Small intestine (tissue), 7 donors: Measurements from ENCODE around the gene RNF11. TPM values are rescaled to one million over a fixed set of nuclear protein-coding genes. Genes with fewer than 3 reads are reported as not detected.
A peak's percentile ranks its signal among the peaks of the same experiment; 100 is the strongest.

ENCODE experiments used
- DNase-seq, 2 donors: peaks; one replicate each; pipeline versions ENCODE4 v3.0.0 to v3.0.0-alpha.2; 2013
- FAIRE-seq: peaks from 2 replicates; lab custom pipeline; 2012; peaks lifted over from hg19 to GRCh38; lab: Jason Lieb, UNC
- H3K27ac ChIP-seq, 3 donors: one replicate each; pipeline ENCODE4 v1.5.1; 2013; ENCODE audit warnings: low read length in 2 of 3, mild to moderate bottlenecking in 2 of 3, control low read depth in 1 of 3, inconsistent platforms in 1 of 3, low read depth in 1 of 3, moderate library complexity in 1 of 3
- H3K27me3 ChIP-seq, 3 donors: one replicate each; pipeline ENCODE4 v1.6.1; 2013; ENCODE audit warnings: low read length in 3 of 3, inconsistent platforms in 1 of 3; ENCODE audit not compliant: control insufficient read depth in 3 of 3, insufficient read depth in 3 of 3
- H3K36me3 ChIP-seq, 3 donors: one replicate each; pipeline ENCODE4 v1.6.1; 2013; ENCODE audit warnings: low read length in 3 of 3, inconsistent platforms in 1 of 3, low read depth in 1 of 3, mild to moderate bottlenecking in 1 of 3, moderate library complexity in 1 of 3; ENCODE audit not compliant: control insufficient read depth in 3 of 3, insufficient read depth in 2 of 3
- H3K4me1 ChIP-seq, 3 donors: one replicate each; pipeline ENCODE4 v1.6.1; 2013; ENCODE audit warnings: low read length in 2 of 3, inconsistent platforms in 1 of 3, low read depth in 1 of 3, mild to moderate bottlenecking in 1 of 3, moderate library complexity in 1 of 3; ENCODE audit not compliant: control insufficient read depth in 3 of 3, insufficient read depth in 2 of 3
- H3K4me3 ChIP-seq, 3 donors: one replicate each; pipeline ENCODE4 v1.5.1; 2013; ENCODE audit warnings: low read length in 3 of 3, control low read depth in 1 of 3, inconsistent platforms in 1 of 3, low read depth in 1 of 3, mild to moderate bottlenecking in 1 of 3, moderate library complexity in 1 of 3
- H3K9me3 ChIP-seq, 2 donors: one replicate each; pipeline ENCODE4 v1.6.1; 2013; ENCODE audit warnings: low read depth in 1 of 2, low read length in 1 of 2; ENCODE audit not compliant: control insufficient read depth in 2 of 2, insufficient read depth in 1 of 2
- WGBS, 3 donors: extraction: QIAGEN DNeasy Blood & Tissue Kit; methylation state at CpG; one replicate each; pipeline ENCODE4 v1.1.7; 2013; 5-methylcytosine and 5-hydroxymethylcytosine counted together
- polyA plus RNA-seq, 4 donors: library from polyadenylated mRNA; stranded (reverse) in 3 of 4; unstranded in 1 of 4; fragments of 200-250 nt in 3 of 4; fragments of 120-200 nt in 1 of 4; gene quantifications; one replicate each; pipeline versions ENCODE4 v1.2.1 to v1.2.3, GENCODE V29; 2013
- donor health status: healthy with polysubstance abuse.
- donor health status: control.
- donor health status: control.
- donor health status: Bipolar disorder and iron deficiency.
- donor health status: healthy.

Gene RNF11
- polyA plus RNA-seq, 4 donors = 41.9 to 88.6 (median 76.7) TPM

GRCh38 chr1:51203874-51204245 lies 32.2 kb upstream of the RNF11 start:
- no peak for DNase-seq
- 92 to 98% (median 96%) methylated on average over 6 of the region's 6 CpGs for WGBS, 3 donors
- H3K9me3 ChIP-seq = no peaks in the 10 kb centered on the region
- no peak overlapping the region for H3K4me3 ChIP-seq
- no peak for FAIRE-seq
- H3K36me3 ChIP-seq = no peaks in the 10 kb centered on the region
- H3K27me3 ChIP-seq = no peaks in the 10 kb centered on the region
- H3K4me1 ChIP-seq = no peaks in the 10 kb centered on the region
- no peak overlapping the region for H3K27ac ChIP-seq

DNA sequence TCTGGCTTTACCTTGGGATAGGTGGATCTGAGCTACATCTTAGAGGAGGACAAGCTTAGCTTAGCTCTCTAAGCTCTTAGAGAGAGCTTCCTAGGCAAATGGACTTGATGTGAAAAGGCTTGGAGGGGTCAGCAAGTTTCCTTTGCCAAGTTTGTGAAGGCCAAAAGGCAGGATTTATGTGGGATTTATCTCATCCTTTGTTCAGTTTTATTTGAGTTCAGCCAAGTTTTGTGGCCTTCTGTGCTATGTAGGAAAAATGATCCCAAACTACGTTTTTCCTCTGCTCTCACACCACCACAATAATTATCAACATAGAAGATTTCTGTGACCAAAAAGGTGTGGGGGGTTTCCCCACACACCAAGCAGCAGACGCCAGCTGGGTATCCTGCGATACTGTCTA lies 26.0 kb upstream of the RNF11 start:
- no peak for FAIRE-seq
- 68 to 78% (median 72%) methylated on average over 3 of the region's 3 CpGs for WGBS, 3 donors

DNA sequence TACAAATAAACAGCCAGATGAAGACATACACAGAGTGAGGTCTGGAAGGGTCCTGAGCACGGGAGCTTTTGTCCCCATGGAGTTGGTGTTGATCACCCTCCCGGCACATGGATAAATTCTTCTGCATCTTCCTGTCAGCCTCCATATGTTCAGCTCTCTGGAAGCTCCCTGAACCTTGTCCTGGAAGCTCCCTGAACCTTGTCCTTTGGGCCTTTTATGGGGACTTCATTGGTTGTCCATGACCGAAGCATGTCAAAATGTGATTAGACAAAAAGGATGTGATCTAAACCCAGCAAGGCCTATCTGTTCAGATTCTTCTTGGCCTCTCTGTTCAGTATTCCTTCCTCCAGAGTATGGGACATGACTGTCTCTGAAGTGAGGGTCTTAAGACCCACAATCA lies 25.4 kb upstream of the RNF11 start:
- Histone ChIP-seq H3K36me3 (no peaks in the 10 kb centered on the region), H3K27ac (no peak overlapping the region), H3K4me3 (no peak overlapping the region), H3K9me3 (no peaks in the 10 kb centered on the region), H3K27me3 (no peaks in the 10 kb centered on the region), H3K4me1 (no peaks in the 10 kb centered on the region)
- WGBS, 3 donors = 81 to 85% (median 83%) methylated on average over 3 of the region's 3 CpGs
- FAIRE-seq = no peak
- no peak for DNase-seq

More for the DNA sequence above, 26.0 kb upstream of the RNF11 start:
- no peaks in the 10 kb centered on the region for H3K9me3 ChIP-seq
- no peaks in the 10 kb centered on the region for H3K36me3 ChIP-seq
- no peak overlapping the region for H3K27ac ChIP-seq
- no peak for DNase-seq
- H3K27me3 ChIP-seq = no peaks in the 10 kb centered on the region
- no peaks in the 10 kb centered on the region for H3K4me1 ChIP-seq
- H3K4me3 ChIP-seq = no peak overlapping the region

DNA sequence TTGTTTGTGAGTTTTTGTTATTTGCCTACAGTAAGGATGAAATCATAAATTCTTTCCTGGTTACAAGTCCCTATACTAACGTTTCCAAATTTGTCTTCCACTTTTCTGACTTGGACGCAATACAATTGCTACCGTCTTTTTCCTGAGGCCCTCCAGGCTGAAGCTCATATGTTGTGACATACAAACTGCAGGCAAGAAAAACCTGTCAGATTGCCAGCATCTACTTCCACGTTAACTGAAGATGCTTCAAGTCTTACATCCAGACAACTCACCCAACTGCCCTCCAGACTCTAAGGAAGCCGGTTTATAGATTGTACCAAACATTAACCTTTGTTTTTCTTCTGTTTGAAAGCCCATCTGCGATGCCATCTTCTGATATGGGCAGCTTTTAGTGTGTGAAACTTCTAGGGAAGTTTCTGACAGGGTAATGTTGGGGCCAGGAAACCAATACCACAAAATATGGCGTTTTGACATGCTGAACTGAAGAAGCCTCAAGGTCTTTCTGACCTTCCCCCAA lies 21.4 kb upstream of the RNF11 start:
- H3K9me3 ChIP-seq = no peaks in the 10 kb centered on the region
- 43 to 69% (median 55%) methylated on average over 7 of the region's 7 CpGs for WGBS, 3 donors
- no peaks in the 10 kb centered on the region for H3K27me3 ChIP-seq
- H3K36me3 ChIP-seq = no peaks in the 10 kb centered on the region
- H3K4me3 ChIP-seq = no peak overlapping the region
- H3K27ac ChIP-seq = peak overlapping the region in 1 of 3 donors; percentile 58
- DNase-seq = no peak
- H3K4me1 ChIP-seq = no peaks in the 10 kb centered on the region
- FAIRE-seq = no peak

- no peaks in the 10 kb centered on the region for H3K27me3 ChIP-seq
- DNase-seq = no peak
- no peaks in the 10 kb centered on the region for H3K9me3 ChIP-seq
- H3K4me1 ChIP-seq = no peaks in the 10 kb centered on the region
- H3K4me3 ChIP-seq = no peak overlapping the region
- no peak for FAIRE-seq
- no peaks in the 10 kb centered on the region for H3K36me3 ChIP-seq
- H3K27ac ChIP-seq = no peak overlapping the region
- WGBS, 3 donors = 94 to 100% (median 97%) methylated on average over 1 of the region's 1 CpG
These were observed 20.9 kb upstream of the RNF11 start for GRCh38 chr1:51215169-51215568.

- Histone ChIP-seq H3K27me3 (no peaks in the 10 kb centered on the region), H3K4me1 (no peaks in the 10 kb centered on the region), H3K9me3 (no peaks in the 10 kb centered on the region), H3K4me3 (no peak overlapping the region), H3K36me3 (no peaks in the 10 kb centered on the region), H3K27ac (no peak overlapping the region)
- DNase-seq (no peak), FAIRE-seq (no peak)
- WGBS, 3 donors = 87 to 92% (median 89%) methylated on average over 4 of the region's 4 CpGs
These were observed 19.4 kb upstream of the RNF11 start for GRCh38 chr1:51216631-51217030.

DNA sequence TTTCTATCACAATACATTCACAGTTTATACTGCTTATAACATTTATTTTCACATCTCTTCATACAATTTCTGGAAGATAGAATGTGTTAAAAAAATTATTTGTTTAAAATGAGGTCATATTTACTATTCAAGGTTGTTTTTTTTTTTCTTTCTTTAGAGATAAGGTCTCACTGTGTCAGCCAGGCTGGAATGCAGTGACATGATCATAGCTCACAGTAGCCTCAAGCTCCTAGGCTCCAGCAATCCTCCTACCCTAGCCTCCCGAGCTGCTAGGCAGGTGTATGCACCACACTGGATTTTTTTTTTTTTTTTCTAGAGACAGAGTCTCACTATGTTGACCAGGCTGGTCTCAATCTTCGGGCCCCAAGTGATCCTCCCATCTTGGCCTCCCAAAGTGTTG lies 19.0 kb upstream of the RNF11 start:
- Histone ChIP-seq H3K27ac (no peak overlapping the region), H3K4me1 (no peaks in the 10 kb centered on the region), H3K36me3 (no peaks in the 10 kb centered on the region), H3K9me3 (no peaks in the 10 kb centered on the region), H3K27me3 (no peaks in the 10 kb centered on the region), H3K4me3 (no peak overlapping the region)
- 80 to 89% (median 81%) methylated on average over 2 of the region's 2 CpGs for WGBS, 3 donors
- FAIRE-seq (no peak), DNase-seq (no peak)

DNA sequence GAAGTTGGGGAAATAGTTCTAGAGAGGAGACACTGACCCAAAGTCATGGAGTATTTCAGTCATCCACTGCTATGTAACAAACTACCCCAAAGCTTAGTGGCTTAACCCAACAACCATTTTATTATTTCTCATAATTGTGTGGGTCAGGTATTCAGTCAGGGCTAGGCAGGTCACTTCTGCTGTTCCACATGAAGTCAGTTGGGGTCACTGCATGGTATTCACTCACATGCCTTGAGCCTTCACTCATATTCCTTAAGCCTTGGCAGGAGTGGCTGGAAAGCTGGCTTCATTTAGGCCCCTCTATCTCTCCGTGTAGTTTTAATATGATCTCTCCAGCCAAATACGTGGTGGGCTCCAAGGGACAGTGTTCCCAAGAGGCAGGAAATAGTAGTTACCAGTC lies 17.5 kb upstream of the RNF11 start:
- 72 to 77% (median 75%) methylated on average over 2 of the region's 2 CpGs for WGBS, 3 donors
- Histone ChIP-seq H3K36me3 (no peaks in the 10 kb centered on the region), H3K27me3 (no peaks in the 10 kb centered on the region), H3K9me3 (peaks cover 0 to 3% of the 10 kb centered on the region in 2 donors), H3K4me3 (no peak overlapping the region), H3K4me1 (no peaks in the 10 kb centered on the region), H3K27ac (no peak overlapping the region)
- FAIRE-seq = no peak
- DNase-seq = peak in 1 of 2 donors; percentile 15

- no peak for FAIRE-seq
- H3K27ac ChIP-seq = no peak overlapping the region
- DNase-seq = peak in 1 of 2 donors; percentile 32
- no peak overlapping the region for H3K4me3 ChIP-seq
- H3K27me3 ChIP-seq = no peaks in the 10 kb centered on the region
- no peaks in the 10 kb centered on the region for H3K4me1 ChIP-seq
- 28 to 67% (median 45%) methylated on average over 5 of the region's 5 CpGs for WGBS, 3 donors
- no peaks in the 10 kb centered on the region for H3K36me3 ChIP-seq
- H3K9me3 ChIP-seq = peaks cover 0 to 3% of the 10 kb centered on the region in 2 donors
These were observed 17.1 kb upstream of the RNF11 start for GRCh38 chr1:51219022-51219421.
